Measurements from ENCODE around the gene NOX1.
A peak's percentile ranks its signal among the peaks of the same experiment; 100 is the strongest.

The NOX1 gene

DNA sequence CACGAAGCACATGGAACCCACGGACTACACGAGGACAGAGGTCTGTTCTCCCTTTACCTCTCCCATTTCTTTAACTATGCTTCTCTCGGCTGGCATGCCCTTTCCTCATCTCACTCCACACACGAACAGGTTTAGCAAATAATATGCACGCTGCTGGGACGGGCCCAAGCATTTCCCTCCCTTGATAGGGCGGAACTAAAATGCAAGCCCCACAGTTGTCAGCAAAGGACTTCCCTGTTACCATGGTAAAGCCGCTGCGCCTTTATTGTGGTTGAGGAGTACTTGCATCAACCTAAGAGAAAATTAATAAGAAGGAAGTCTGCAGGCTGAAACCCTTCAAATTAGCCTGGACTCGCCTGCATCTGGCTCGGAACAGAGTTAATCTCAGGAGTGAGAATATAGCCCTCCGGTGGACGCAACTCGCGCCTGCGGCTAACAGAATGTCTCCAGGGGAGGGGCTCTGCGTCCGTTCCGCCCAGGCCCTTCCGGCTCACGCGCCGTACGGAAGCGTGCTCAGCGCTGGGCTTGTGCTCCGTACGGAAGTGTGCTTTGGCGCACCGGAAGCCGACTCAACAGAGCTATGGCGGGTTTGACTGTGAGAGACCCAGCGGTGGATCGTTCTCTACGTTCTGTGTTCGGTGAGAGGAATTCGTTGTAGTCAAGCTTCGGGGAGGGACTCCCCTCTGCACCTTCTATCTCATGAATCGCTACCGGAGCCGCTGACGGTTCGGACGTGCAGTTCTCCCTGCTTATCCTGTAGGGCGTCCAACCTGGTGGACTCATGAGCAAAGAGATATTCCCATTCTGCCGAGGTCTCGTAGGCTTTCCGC lies 54.1 kb downstream of the NOX1 start, which contains the start of gene CSTF2:
Gene CSTF2, plus strand, starts transcription at position 555 of the 830 bp plus-strand sequence. Its CDS starts 26 bp downstream, at position 581.
- no peak within 1 kb of the TSS for H3K27ac ChIP-seq (replicated peaks; ENCODE audit: low read length)
- peak within 1 kb of the TSS; percentile 88 for H2AFZ ChIP-seq (ENCODE audit: low read length)
- H3K9ac ChIP-seq (ENCODE audit: low read depth, low read length, poor library complexity): peak within 1 kb of the TSS; percentile 70
- peaks cover 5 to 30% of the 10 kb centered on the region in 2 donors for H3K36me3 ChIP-seq (replicated peaks in 1 of 2; ENCODE audit: control insufficient read depth in 2 of 2, insufficient read depth in 2 of 2, low read length in 2 of 2)
- H3K4me3 ChIP-seq (ENCODE audit: low read length in 2 of 2): peak within 1 kb of the TSS; percentile 80 to 88
- no peaks in the 10 kb centered on the region for H3K79me1 ChIP-seq (ENCODE audit: low read depth, low read length)
- H3K14ac ChIP-seq (ENCODE audit: low read length): no peak within 1 kb of the TSS
- no peak within 1 kb of the TSS for H2BK120ac ChIP-seq (ENCODE audit: low read depth, low read length)
- H4K8ac ChIP-seq (ENCODE audit: low read depth, low read length): no peak within 1 kb of the TSS
- no peak within 1 kb of the TSS for H2BK12ac ChIP-seq (ENCODE audit: low read length)
- DNase-seq (ENCODE audit: low spot score): peak; percentile 51
- no peak within 1 kb of the TSS for H3K4ac ChIP-seq (ENCODE audit: low read length)
- no peak within 1 kb of the TSS for H3K23ac ChIP-seq (ENCODE audit: low read depth, low read length, poor library complexity)
- no peaks in the 10 kb centered on the region for H3K9me3 ChIP-seq (replicated peaks in 1 of 2; ENCODE audit: control insufficient read depth in 2 of 2, insufficient read depth in 1 of 2, low read depth in 1 of 2, low read length in 2 of 2)
- WGBS, 2 donors (ENCODE audit: extremely low coverage in 2 of 2, insufficient read length in 2 of 2, insufficient replicate concordance in 1 of 2): no CpG with 5 or more reads among the region's 49 CpGs
- no peak within 1 kb of the TSS for H4K91ac ChIP-seq (ENCODE audit: low read depth, low read length, poor library complexity)
- no peak within 1 kb of the TSS for H3K18ac ChIP-seq (ENCODE audit: low read length)
- H2BK5ac ChIP-seq (ENCODE audit: low read length): no peak within 1 kb of the TSS
- no peak within 1 kb of the TSS for H2BK15ac ChIP-seq (ENCODE audit: low read length)
- H3K4me1 ChIP-seq (ENCODE audit: control insufficient read depth in 2 of 2, insufficient read depth in 1 of 2, low read depth in 1 of 2, low read length in 2 of 2): peaks cover 0 to 3% of the 10 kb centered on the region in 2 donors
- no peak within 1 kb of the TSS for H2AK5ac ChIP-seq (ENCODE audit: low read depth, low read length)
- peaks cover 0 to 9% (median 0%) of the 10 kb centered on the region in 3 experiments for H3K27me3 ChIP-seq (ENCODE audit: control insufficient read depth in 3 of 3, insufficient read depth in 3 of 3, low read depth in 1 of 3, low read length in 3 of 3)
- peak within 1 kb of the TSS; percentile 60 for H3K4me2 ChIP-seq (ENCODE audit: insufficient read depth, low read length, poor library complexity, severe bottlenecking)

DNA sequence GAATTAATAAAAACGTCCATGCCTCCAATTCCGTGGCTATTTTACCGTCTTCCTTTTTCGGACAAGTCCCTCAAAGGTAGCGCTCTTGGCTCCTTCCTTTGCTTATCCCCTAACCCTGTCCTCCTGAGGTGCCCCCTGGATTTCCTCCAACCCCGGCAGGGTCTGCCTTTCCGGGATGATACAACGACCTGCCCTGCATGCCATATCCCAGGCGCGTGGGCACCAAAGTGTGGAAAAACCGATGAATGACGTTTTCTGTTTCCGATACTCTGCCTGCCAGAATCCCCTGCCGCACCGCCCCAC lies 54.7 kb downstream of the NOX1 start:
- Histone ChIP-seq H3K36me3 (replicated peaks in 1 of 2; ENCODE audit: control insufficient read depth in 2 of 2, insufficient read depth in 2 of 2, low read length in 2 of 2) (peaks cover 5 to 25% of the 10 kb centered on the region in 2 donors), H3K4me3 (ENCODE audit: low read length in 2 of 2) (peak overlapping the region; percentile 78 to 80), H3K27ac (replicated peaks; ENCODE audit: low read length) (no peak overlapping the region), H4K91ac (ENCODE audit: low read depth, low read length, poor library complexity) (no peak overlapping the region), H2AFZ (ENCODE audit: low read length) (peak overlapping the region; percentile 88), H4K8ac (ENCODE audit: low read depth, low read length) (no peak overlapping the region), H2BK15ac (ENCODE audit: low read length) (no peak overlapping the region), H3K27me3 (ENCODE audit: control insufficient read depth in 3 of 3, insufficient read depth in 3 of 3, low read depth in 1 of 3, low read length in 3 of 3) (peaks cover 0 to 9% (median 0%) of the 10 kb centered on the region in 3 experiments), H2BK5ac (ENCODE audit: low read length) (no peak overlapping the region), H3K23ac (ENCODE audit: low read depth, low read length, poor library complexity) (no peak overlapping the region), H3K9ac (ENCODE audit: low read depth, low read length, poor library complexity) (peak overlapping the region; percentile 24), H3K14ac (ENCODE audit: low read length) (no peak overlapping the region), H2BK120ac (ENCODE audit: low read depth, low read length) (no peak overlapping the region), H2BK12ac (ENCODE audit: low read length) (no peak overlapping the region), H3K4me2 (ENCODE audit: insufficient read depth, low read length, poor library complexity, severe bottlenecking) (peak overlapping the region; percentile 46), H2AK5ac (ENCODE audit: low read depth, low read length) (no peak overlapping the region), H3K79me1 (ENCODE audit: low read depth, low read length) (no peaks in the 10 kb centered on the region), H3K18ac (ENCODE audit: low read length) (no peak overlapping the region), H3K4me1 (ENCODE audit: control insufficient read depth in 2 of 2, insufficient read depth in 1 of 2, low read depth in 1 of 2, low read length in 2 of 2) (peaks cover 0 to 3% of the 10 kb centered on the region in 2 donors), H3K9me3 (replicated peaks in 1 of 2; ENCODE audit: control insufficient read depth in 2 of 2, insufficient read depth in 1 of 2, low read depth in 1 of 2, low read length in 2 of 2) (no peaks in the 10 kb centered on the region), H3K4ac (ENCODE audit: low read length) (no peak overlapping the region)
- WGBS, 2 donors (ENCODE audit: extremely low coverage in 2 of 2, insufficient read length in 2 of 2, insufficient replicate concordance in 1 of 2): no CpG with 5 or more reads among the region's 15 CpGs
- no peak for DNase-seq (ENCODE audit: low spot score)

DNA sequence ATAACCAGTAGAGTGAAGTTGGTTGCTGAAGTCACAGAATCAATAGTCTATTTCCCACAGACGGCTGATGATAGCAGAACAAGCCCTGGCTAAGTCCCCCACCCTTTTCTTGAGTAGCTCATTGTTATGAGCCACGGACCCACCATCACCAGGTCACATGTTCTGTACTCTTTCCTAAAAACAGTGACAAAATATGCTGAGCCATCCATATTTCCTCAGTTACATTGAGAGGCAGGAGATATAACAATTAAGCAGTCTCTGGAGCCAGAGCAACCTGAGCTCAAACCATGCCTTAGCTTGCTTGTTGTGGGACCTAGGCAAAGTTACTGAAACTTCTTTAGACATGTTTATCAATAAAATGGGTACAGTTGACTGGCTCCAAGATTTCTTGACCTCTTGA lies 56.8 kb downstream of the NOX1 start:
- no peak for DNase-seq (ENCODE audit: low spot score)
- H3K27me3 ChIP-seq (ENCODE audit: control insufficient read depth in 3 of 3, insufficient read depth in 3 of 3, low read depth in 1 of 3, low read length in 3 of 3): peaks cover 0 to 14% (median 0%) of the 10 kb centered on the region in 3 experiments
- no peak overlapping the region for H3K9ac ChIP-seq (ENCODE audit: low read depth, low read length, poor library complexity)
- H3K4me1 ChIP-seq (ENCODE audit: control insufficient read depth in 2 of 2, insufficient read depth in 1 of 2, low read depth in 1 of 2, low read length in 2 of 2): peaks cover 0 to 4% of the 10 kb centered on the region in 2 donors
- H2BK5ac ChIP-seq (ENCODE audit: low read length): no peak overlapping the region
- peaks cover 3 to 5% of the 10 kb centered on the region in 2 donors for H3K36me3 ChIP-seq (replicated peaks in 1 of 2; ENCODE audit: control insufficient read depth in 2 of 2, insufficient read depth in 2 of 2, low read length in 2 of 2)
- no peak overlapping the region for H2AK5ac ChIP-seq (ENCODE audit: low read depth, low read length)
- H3K14ac ChIP-seq (ENCODE audit: low read length): no peak overlapping the region
- H3K4me3 ChIP-seq (ENCODE audit: low read length in 2 of 2): no peak overlapping the region
- no peak overlapping the region for H4K91ac ChIP-seq (ENCODE audit: low read depth, low read length, poor library complexity)
- H4K8ac ChIP-seq (ENCODE audit: low read depth, low read length): no peak overlapping the region
- no peak overlapping the region for H3K18ac ChIP-seq (ENCODE audit: low read length)
- no peak overlapping the region for H3K27ac ChIP-seq (replicated peaks; ENCODE audit: low read length)
- no peak overlapping the region for H2BK120ac ChIP-seq (ENCODE audit: low read depth, low read length)
- no peaks in the 10 kb centered on the region for H3K9me3 ChIP-seq (replicated peaks in 1 of 2; ENCODE audit: control insufficient read depth in 2 of 2, insufficient read depth in 1 of 2, low read depth in 1 of 2, low read length in 2 of 2)
- H2AFZ ChIP-seq (ENCODE audit: low read length): no peak overlapping the region
- no peak overlapping the region for H2BK12ac ChIP-seq (ENCODE audit: low read length)
- H2BK15ac ChIP-seq (ENCODE audit: low read length): no peak overlapping the region
- no peaks in the 10 kb centered on the region for H3K79me1 ChIP-seq (ENCODE audit: low read depth, low read length)
- no peak overlapping the region for H3K4me2 ChIP-seq (ENCODE audit: insufficient read depth, low read length, poor library complexity, severe bottlenecking)
- no CpG with 5 or more reads among the region's 2 CpGs for WGBS, 2 donors (ENCODE audit: extremely low coverage in 2 of 2, insufficient read length in 2 of 2, insufficient replicate concordance in 1 of 2)
- H3K4ac ChIP-seq (ENCODE audit: low read length): no peak overlapping the region
- no peak overlapping the region for H3K23ac ChIP-seq (ENCODE audit: low read depth, low read length, poor library complexity)
